Ascending aorta (tissue), 2 donors: ENCODE results near the gene RMI2. TPM values are rescaled to one million over a fixed set of nuclear protein-coding genes. Genes with fewer than 3 reads are reported as not detected.

Source experiments
- DNase-seq, 2 donors: peaks; one replicate each; pipeline ENCODE4 v3.0.0-alpha.2; 2019; ENCODE audit warnings: low spot score in 2 of 2
- H3K27ac ChIP-seq, 2 donors: fragments of 200-600 bp; sonication (generic); one replicate each; pipeline ENCODE4 v1.5.1; 2016 to 2017; ENCODE audit warnings: mild to moderate bottlenecking in 1 of 2
- H3K27me3 ChIP-seq: fragments of 200-600 bp; sonication (generic); one replicate; pipeline ENCODE4 v1.5.1; 2017
- H3K36me3 ChIP-seq, 2 donors: fragments of 200-600 bp; sonication (generic); one replicate each; pipeline ENCODE4 v1.5.1; 2016
- H3K4me1 ChIP-seq, 2 donors: fragments of 200-600 bp; sonication (generic); one replicate each; pipeline ENCODE4 v1.5.1; 2016 to 2017; ENCODE audit warnings: mild to moderate bottlenecking in 1 of 2
- H3K4me3 ChIP-seq, 2 donors: fragments of 200-600 bp; sonication (generic); one replicate each; pipeline ENCODE4 v1.5.1; 2016 to 2017; ENCODE audit warnings: mild to moderate bottlenecking in 1 of 2
- H3K9me3 ChIP-seq, 2 donors: fragments of 200-600 bp; sonication (generic); one replicate each; pipeline ENCODE4 v1.5.1; 2016
- CTCF ChIP-seq, 3 experiments: fragments of 200-600 bp in 2 of 3; fragments of 450-650 bp in 1 of 3; sonication (generic) in 2 of 3; IDR thresholded peaks; one replicate each; pipeline ENCODE4 v1.5.1; 2016 to 2019; ENCODE audit warnings: antibody characterized with exemption in 3 of 3, mild to moderate bottlenecking in 1 of 3, moderate library complexity in 1 of 3
- intact Hi-C: fragments of 100-400 bp; cut with DNase I; formaldehyde crosslinking; loops from one replicate; pipeline ENCODE4 v1.15.1; 2023
- total RNA-seq: library from RNA; depleted of rRNA; stranded (reverse); fragments of >200 nt; gene quantifications from one replicate; pipeline ENCODE4 v1.1.0, GENCODE V29; 2016

Gene RMI2
- total RNA-seq, 1 donor from 2014 or later = not detected

- TF ChIP-seq CTCF (IDR thresholded peaks at IDR 0.05) = no peak
- Histone ChIP-seq H3K36me3 (no peaks in the 10 kb centered on the region), H3K27ac (peak overlapping the region in 1 of 2 donors; percentile 52), H3K4me3 (no peak overlapping the region), H3K4me1 (peaks cover 5 to 13% of the 10 kb centered on the region in 2 donors), H3K9me3 (no peaks in the 10 kb centered on the region), H3K27me3 (no peaks in the 10 kb centered on the region)
- intact Hi-C loops = no loop called here
- DNase-seq = no peak
These were observed 5.3 kb downstream of the RMI2 start for GRCh38 chr16:11350519-11350918.

- H3K27ac ChIP-seq = no peak overlapping the region
- intact Hi-C loops = no loop called here
- no peaks in the 10 kb centered on the region for H3K9me3 ChIP-seq
- no peak for DNase-seq
- H3K4me3 ChIP-seq = no peak overlapping the region
- no peak for TF ChIP-seq CTCF (IDR thresholded peaks at IDR 0.05)
- peaks cover under 1 to 9% of the 10 kb centered on the region in 2 donors for H3K4me1 ChIP-seq
- no peaks in the 10 kb centered on the region for H3K36me3 ChIP-seq
- H3K27me3 ChIP-seq = no peaks in the 10 kb centered on the region
These were observed 5.7 kb downstream of the RMI2 start for GRCh38 chr16:11350921-11351335.

- Histone ChIP-seq H3K4me3 (no peak overlapping the region), H3K27ac (no peak overlapping the region), H3K4me1 (peaks cover 0 to 17% of the 10 kb centered on the region in 2 donors), H3K36me3 (no peaks in the 10 kb centered on the region), H3K9me3 (no peaks in the 10 kb centered on the region), H3K27me3 (no peaks in the 10 kb centered on the region)
- intact Hi-C loops = no loop called here
- no peak for DNase-seq
- TF ChIP-seq CTCF (IDR thresholded peaks at IDR 0.05) = no peak
These were observed 7.9 kb downstream of the RMI2 start for GRCh38 chr16:11353158-11353557.

GRCh38 chr16:11354407-11354732 is 9.1 kb downstream of the RMI2 start:
- no peak overlapping the region for H3K27ac ChIP-seq
- H3K27me3 ChIP-seq = no peaks in the 10 kb centered on the region
- no peak overlapping the region for H3K4me3 ChIP-seq
- intact Hi-C loops = no loop called here
- no peaks in the 10 kb centered on the region for H3K36me3 ChIP-seq
- peaks cover 3 to 16% of the 10 kb centered on the region in 2 donors for H3K4me1 ChIP-seq
- TF ChIP-seq CTCF (IDR thresholded peaks at IDR 0.05) = no peak
- DNase-seq = no peak
- no peaks in the 10 kb centered on the region for H3K9me3 ChIP-seq

GRCh38 chr16:11354733-11355574 is 9.7 kb downstream of the RMI2 start:
- Histone ChIP-seq H3K9me3 (no peaks in the 10 kb centered on the region), H3K4me3 (no peak overlapping the region), H3K4me1 (peaks cover 3 to 11% of the 10 kb centered on the region in 2 donors), H3K27me3 (no peaks in the 10 kb centered on the region), H3K27ac (no peak overlapping the region), H3K36me3 (no peaks in the 10 kb centered on the region)
- TF ChIP-seq CTCF (IDR thresholded peaks at IDR 0.05) = no peak
- intact Hi-C loops = loop anchor here (5.0 kb wide), 1 partner anchor 393 kb away; no protein-coding TSS in a partner anchor
- DNase-seq = no peak
